Temporal lobe (tissue), 2 donors: ENCODE measurements around the gene CHRNA5. TPM values are rescaled to one million over a fixed set of nuclear protein-coding genes. Genes with fewer than 3 reads are reported as not detected.

Experiments used
- small RNA-seq: library from RNA; depleted of rRNA; stranded (forward); fragments of <200 nt; gene quantifications from one replicate; pipeline ENCODE3, GENCODE V24; 2014; ENCODE audit warnings: low replicate concordance
- total RNA-seq: library from RNA; depleted of rRNA; stranded (reverse); fragments of >200 nt; gene quantifications from one replicate; pipeline ENCODE4 v1.2.3, GENCODE V29; 2014

CHRNA5 gene
- total RNA-seq, 1 donor from 2014 or later, result 2.0 TPM

Small RNAs within 50 kb of the gene (small RNA-seq; reads per million reads assigned to genes)
- not detected for gene AC067863.2

Other genes with a start within 250 kb of the CHRNA5 start
- gene CRABP1, start 225.2 kb upstream of the CHRNA5 start, total RNA-seq, result 16.5 TPM
- 70.6 TPM for gene IREB2, start 127.3 kb upstream of the CHRNA5 start, total RNA-seq
- 0.49 TPM for gene HYKK, start 57.9 kb upstream of the CHRNA5 start, total RNA-seq
- 100 TPM for gene PSMA4, start 25.1 kb upstream of the CHRNA5 start, total RNA-seq
- gene CHRNA3, start 55.5 kb downstream of the CHRNA5 start, total RNA-seq, result under 0.01 TPM
- gene CHRNB4, start 75.7 kb downstream of the CHRNA5 start, total RNA-seq, result 0.98 TPM
- 10.6 TPM for gene ADAMTS7, start 245.9 kb downstream of the CHRNA5 start, total RNA-seq